MCF 10A (cell line): Measurements from ENCODE around the gene FREM1. TPM values are rescaled to one million over a fixed set of nuclear protein-coding genes. Genes with fewer than 3 reads are reported as not detected.

ENCODE experiments used
- BruUV-seq: library from RNA; stranded (reverse); fragments of 400-500 nt; replicated peaks from 2 replicates; lab custom pipeline; 2021; lab: Mats Ljungman, UMichigan
- CTCF ChIA-PET: fragments of 300-600 bp; sonication (Branson Sonifier 250); formaldehyde crosslinking; extraction: SDS; loops from one replicate; lab custom pipeline; 2021; ENCODE audit warnings: antibody characterized with exemption, inconsistent platforms; lab: Yijun Ruan, JAX
- POLR2A ChIA-PET: fragments of 300-600, 350-650 bp; sonication (Branson Sonifier 250); formaldehyde crosslinking; extraction: SDS; loops from one replicate; lab custom pipeline; 2020; ENCODE audit warnings: antibody characterized with exemption, inconsistent platforms; lab: Yijun Ruan, JAX
- DNase-seq: peaks from one replicate; pipeline ENCODE4 v3.0.0-alpha.2; 2018; ENCODE audit not compliant: unreplicated experiment
- H3K27ac Mint-ChIP-seq: one replicate; pipeline ENCODE4 v1.8.0; 2022; ENCODE audit warnings: mild to moderate bottlenecking, low read depth, mixed read lengths; ENCODE audit not compliant: unreplicated experiment
- H3K27me3 Mint-ChIP-seq: one replicate; pipeline ENCODE4 v1.8.0; 2022; ENCODE audit warnings: mixed read lengths; ENCODE audit not compliant: insufficient read depth, unreplicated experiment
- H3K36me3 Mint-ChIP-seq: one replicate; pipeline ENCODE4 v1.8.0; 2022; ENCODE audit warnings: mild to moderate bottlenecking, moderate library complexity, mixed read lengths; ENCODE audit not compliant: insufficient read depth, unreplicated experiment
- H3K4me1 Mint-ChIP-seq: one replicate; pipeline ENCODE4 v1.8.0; 2022; ENCODE audit warnings: mixed read lengths; ENCODE audit not compliant: insufficient read depth, unreplicated experiment
- H3K4me3 Mint-ChIP-seq: one replicate; pipeline ENCODE4 v1.8.0; 2022; ENCODE audit warnings: mild to moderate bottlenecking, moderate library complexity, mixed read lengths; ENCODE audit not compliant: unreplicated experiment
- H3K9me3 Mint-ChIP-seq: one replicate; pipeline ENCODE4 v1.8.0; 2022; ENCODE audit warnings: mixed read lengths; ENCODE audit not compliant: unreplicated experiment
- intact Hi-C: fragments of 100-400 bp; cut with micrococcal nuclease; formaldehyde crosslinking; loops from 2 replicates; pipeline ENCODE4 v1.14.1; 2022
- total RNA-seq: library from RNA; stranded (reverse); gene quantifications from 2 replicates; pipeline ENCODE4 v1.2.3, GENCODE V29; 2022
- TF ChIP-seq, protein P1 (sequence below): fragments of 200-600 bp; IDR thresholded peaks from one replicate; pipeline ENCODE4 v1.8.0; 2022; ENCODE audit warnings: antibody characterized with exemption, mild to moderate bottlenecking; ENCODE audit not compliant: unreplicated experiment

The FREM1 gene
- total RNA-seq, 1 experiment from 2014 or later: not detected

DNA sequence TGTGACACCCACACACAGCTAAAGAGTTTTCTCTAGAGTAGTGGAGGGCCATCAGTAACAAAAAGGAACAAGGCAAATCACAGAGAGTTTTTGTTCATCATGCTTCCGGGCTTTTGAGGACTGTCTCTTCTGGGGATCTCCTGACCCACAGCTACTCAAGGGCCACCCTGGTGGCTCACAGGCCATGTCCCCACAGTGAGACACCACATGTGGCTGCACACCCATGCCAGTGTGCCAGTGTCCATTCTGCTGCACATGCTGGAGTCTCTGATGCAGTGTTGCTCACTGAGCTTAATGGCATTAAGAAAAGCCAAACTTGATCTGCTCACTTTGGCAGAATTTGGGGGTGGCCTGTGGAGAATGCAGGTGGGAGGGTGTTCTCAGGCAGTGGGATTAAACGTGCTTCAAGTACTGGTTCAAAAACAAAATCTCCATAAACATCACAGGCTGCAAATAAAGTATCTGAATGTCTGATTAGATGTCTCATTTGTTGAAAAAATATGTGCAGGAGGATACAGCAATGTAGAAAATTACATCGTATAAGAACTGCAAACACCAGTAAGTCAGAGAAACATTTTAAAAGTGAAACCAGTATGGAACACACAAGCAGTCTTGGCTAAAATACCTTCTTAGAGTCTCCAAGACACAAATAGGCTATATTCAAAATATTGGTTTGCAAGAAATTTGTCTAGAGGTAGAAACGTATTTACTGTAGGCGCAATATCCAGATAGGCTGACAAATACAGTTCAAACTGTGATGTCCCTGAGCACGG lies 11.0 kb downstream of the FREM1 start:
- no peaks in the 10 kb centered on the region for H3K9me3 Mint-ChIP-seq

DNA sequence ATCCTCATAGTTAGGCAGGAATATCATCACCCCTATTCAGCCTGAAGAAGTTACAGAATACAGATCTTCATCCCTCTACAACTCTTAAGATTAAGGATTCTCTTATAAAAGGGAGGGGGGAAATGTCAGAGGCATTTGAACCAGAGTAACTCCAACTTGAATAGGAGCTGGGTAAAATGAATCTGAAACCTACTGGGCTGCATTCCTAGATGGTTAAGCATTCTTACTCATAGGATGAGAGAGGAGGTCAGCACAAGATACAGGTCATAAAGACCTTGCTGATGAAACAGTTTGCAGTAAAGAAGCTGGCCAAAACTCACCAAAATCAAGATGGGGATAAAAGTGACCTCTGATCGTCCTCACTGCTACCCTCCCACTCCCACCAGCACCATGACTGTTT lies 14.4 kb downstream of the FREM1 start:
- H3K4me1 Mint-ChIP-seq: no peaks in the 10 kb centered on the region
- H3K36me3 Mint-ChIP-seq: no peaks in the 10 kb centered on the region
- H3K27ac Mint-ChIP-seq: no peak overlapping the region
- TF ChIP-seq, protein P1, sequence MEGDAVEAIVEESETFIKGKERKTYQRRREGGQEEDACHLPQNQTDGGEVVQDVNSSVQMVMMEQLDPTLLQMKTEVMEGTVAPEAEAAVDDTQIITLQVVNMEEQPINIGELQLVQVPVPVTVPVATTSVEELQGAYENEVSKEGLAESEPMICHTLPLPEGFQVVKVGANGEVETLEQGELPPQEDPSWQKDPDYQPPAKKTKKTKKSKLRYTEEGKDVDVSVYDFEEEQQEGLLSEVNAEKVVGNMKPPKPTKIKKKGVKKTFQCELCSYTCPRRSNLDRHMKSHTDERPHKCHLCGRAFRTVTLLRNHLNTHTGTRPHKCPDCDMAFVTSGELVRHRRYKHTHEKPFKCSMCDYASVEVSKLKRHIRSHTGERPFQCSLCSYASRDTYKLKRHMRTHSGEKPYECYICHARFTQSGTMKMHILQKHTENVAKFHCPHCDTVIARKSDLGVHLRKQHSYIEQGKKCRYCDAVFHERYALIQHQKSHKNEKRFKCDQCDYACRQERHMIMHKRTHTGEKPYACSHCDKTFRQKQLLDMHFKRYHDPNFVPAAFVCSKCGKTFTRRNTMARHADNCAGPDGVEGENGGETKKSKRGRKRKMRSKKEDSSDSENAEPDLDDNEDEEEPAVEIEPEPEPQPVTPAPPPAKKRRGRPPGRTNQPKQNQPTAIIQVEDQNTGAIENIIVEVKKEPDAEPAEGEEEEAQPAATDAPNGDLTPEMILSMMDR: no peak
- no peak overlapping the region for H3K4me3 Mint-ChIP-seq
- DNase-seq: no peak
- H3K9me3 Mint-ChIP-seq: no peaks in the 10 kb centered on the region
- BruUV-seq: no TSS peak
- CTCF ChIA-PET: interaction anchor here (1.2 kb wide), 1 partner anchor 49 kb away, joined by 4 read pairs; no protein-coding TSS in a partner anchor
- intact Hi-C loops: no loop called here
- H3K27me3 Mint-ChIP-seq: peaks cover 49% of the 10 kb centered on the region
- POLR2A ChIA-PET: no interaction called here

More for the DNA sequence above, 11.0 kb downstream of the FREM1 start:
- BruUV-seq: no TSS peak
- POLR2A ChIA-PET: no interaction called here
- no peak overlapping the region for H3K4me3 Mint-ChIP-seq
- peaks cover 31% of the 10 kb centered on the region for H3K27me3 Mint-ChIP-seq
- no peaks in the 10 kb centered on the region for H3K4me1 Mint-ChIP-seq
- DNase-seq: no peak
- CTCF ChIA-PET: no interaction called here
- no peak overlapping the region for H3K27ac Mint-ChIP-seq
- intact Hi-C loops: no loop called here
- H3K36me3 Mint-ChIP-seq: no peaks in the 10 kb centered on the region
- TF ChIP-seq, protein P1: no peak

DNA sequence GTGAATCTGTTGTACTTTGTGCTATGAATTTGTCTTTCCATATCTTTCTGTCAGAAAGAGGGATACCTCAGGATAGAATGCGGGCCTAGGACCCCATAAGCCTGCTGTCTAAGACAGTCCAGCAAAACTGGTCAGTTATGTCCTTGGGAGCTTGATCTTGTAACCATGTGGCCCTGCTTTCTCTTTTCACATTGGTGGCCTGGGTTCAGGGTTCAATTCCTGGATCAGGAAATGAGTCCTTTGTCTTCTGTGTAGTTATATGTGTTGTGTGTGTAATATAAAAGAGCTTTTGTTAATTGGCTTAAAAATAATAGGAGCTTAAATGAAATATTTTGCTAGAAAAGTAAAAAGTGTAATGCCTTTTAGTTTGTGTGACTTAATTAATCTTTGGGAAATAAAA lies 16.9 kb downstream of the FREM1 start:
- peaks cover 55% of the 10 kb centered on the region for H3K27me3 Mint-ChIP-seq
- ChIA-PET CTCF (interaction anchor here (0.6 kb wide), 1 partner anchor 348 kb away, joined by 4 read pairs; no protein-coding TSS in a partner anchor), POLR2A (no interaction called here)
- no peak for DNase-seq
- BruUV-seq: no TSS peak
- no peak overlapping the region for H3K27ac Mint-ChIP-seq
- H3K4me3 Mint-ChIP-seq: no peak overlapping the region
- H3K4me1 Mint-ChIP-seq: no peaks in the 10 kb centered on the region
- no peaks in the 10 kb centered on the region for H3K36me3 Mint-ChIP-seq
- intact Hi-C loops: no loop called here
- H3K9me3 Mint-ChIP-seq: no peaks in the 10 kb centered on the region
- TF ChIP-seq, protein P1: no peak

DNA sequence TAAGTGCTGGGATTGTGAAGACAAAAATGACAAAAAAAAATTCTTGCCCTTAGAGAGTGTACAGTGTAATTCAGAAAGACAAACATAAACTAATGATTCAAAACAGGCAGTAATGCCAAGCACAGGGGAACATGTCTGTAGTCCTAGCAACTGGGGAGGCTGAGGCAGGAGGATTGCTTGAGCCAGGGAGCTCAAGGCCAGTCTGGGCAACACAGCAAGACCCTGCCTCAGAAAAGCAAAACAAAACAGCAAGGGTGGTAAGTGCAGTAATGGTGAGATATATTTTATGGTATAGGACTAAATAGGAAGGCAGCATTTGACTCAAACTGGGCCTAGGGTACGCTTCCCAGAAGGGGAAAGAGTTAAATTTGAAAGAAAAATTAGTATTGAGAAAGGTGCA lies 18.9 kb downstream of the FREM1 start:
- BruUV-seq: no TSS peak
- Mint-ChIP-seq H3K27ac (no peak overlapping the region), H3K36me3 (no peaks in the 10 kb centered on the region), H3K4me1 (no peaks in the 10 kb centered on the region), H3K9me3 (no peaks in the 10 kb centered on the region), H3K27me3 (peaks cover 56% of the 10 kb centered on the region), H3K4me3 (no peak overlapping the region)
- DNase-seq: no peak
- ChIA-PET CTCF (no interaction called here), POLR2A (no interaction called here)
- intact Hi-C loops: no loop called here
- TF ChIP-seq, protein P1: no peak
